ENCODE measurements around the gene OPTN.
A peak's percentile ranks its signal among the peaks of the same experiment; 100 is the strongest.
"Not testable (repeated sequence)": the region's sequence is repeated elsewhere in the genome, so short reads cannot be mapped to it uniquely, and the experiment has no call there.

OPTN gene

DNA sequence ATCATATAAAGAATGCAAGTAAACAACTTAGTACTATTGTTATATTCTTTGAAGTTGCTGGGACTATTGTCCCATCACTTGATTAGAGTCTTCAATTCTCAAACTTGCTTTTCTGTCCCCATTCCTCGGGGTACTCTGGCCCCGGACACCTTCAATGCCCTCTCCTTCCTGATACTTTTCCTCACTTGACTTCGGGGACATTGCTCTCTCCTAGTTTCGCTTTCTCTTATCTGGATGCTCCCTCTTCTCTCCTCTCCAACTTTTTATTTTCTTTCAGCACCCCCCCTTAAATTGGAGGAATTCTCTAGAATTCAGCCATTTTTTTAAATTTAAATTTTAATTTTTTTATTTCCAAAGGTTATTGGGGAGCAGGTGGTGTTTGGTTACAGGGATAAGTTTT is 10.6 kb upstream of the OPTN start:
- DNase-seq (ENCODE audit: low spot score) (no peak), FAIRE-seq (no peak)

DNA sequence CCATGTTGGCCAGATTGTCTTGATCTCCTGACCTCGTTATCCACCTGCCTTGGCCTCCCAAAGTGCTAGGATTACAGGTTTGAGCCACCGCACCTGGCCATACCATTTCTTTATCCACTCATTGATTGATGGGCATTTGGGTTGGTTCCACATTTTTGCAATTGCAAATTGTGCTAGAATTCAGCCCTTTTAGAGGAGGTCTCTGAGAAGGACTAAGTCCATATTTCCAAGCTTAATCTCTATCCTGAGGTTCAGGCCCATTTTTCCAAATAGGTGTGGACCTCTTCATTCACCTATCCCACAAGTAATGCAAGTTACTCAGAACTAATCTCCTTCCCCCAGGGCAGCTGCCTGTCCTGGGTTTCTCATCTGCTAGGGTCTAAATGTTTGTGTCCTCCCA is 9.7 kb upstream of the OPTN start:
- FAIRE-seq (no peak), DNase-seq (ENCODE audit: low spot score) (no peak)

DNA sequence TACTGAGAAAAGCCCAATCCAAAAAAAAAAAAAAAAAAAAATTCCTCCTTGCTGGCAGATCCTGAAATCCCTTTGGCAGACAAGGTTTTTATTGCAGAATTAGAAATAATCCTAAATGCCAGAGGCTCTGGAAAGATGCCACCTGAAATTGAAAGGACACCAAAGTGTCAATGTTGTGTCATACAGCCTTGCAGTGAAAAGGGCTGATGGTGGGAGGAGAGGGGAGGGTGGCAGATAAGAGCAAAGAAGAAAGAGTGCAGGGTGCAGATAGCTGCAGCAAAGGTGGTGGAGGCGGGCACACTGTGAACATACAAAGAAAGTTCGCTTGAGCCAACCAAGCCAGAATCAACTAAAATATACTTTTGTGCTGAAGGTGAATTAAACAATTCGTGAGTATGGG is 8.2 kb upstream of the OPTN start:
- FAIRE-seq = no peak
- DNase-seq (ENCODE audit: low spot score) = no peak

DNA sequence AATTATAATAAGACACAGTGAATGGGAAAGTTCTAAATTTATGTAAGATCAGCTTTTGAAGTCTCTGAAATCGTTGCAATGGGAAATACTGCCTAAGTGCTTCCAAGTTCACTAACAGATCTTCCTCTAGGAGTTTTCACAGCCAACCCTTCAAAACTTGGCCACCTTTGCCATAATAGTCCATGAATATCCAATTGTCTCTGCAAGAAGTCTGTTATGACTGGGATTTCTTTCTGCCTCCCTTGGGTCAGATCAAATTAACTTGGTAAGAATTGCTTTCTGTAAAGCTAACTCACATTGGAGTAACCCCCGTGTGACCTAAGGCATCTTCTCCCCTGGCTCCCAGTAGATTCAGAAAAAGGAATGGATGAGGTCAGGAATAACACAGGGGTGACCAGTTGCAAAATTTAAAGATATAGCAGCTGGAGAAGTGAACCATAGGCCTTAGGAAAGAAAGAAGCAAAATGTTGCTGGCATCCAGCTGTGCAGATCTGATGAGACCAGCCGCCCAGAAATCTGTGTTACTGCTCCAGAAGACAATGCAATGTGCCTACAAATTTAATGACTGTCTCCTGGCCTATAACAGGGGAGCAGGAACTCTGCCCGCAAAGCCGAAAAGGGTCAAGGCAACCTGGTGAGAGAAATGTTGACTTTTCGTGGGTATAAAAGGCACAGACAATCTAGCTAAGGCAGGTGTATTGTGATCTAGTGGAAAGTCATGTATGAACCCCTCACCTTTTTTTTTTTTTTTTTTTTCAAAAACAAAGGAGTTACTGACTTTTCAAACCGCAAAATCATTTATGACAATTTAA is 7.5 kb upstream of the OPTN start:
- DNase-seq (ENCODE audit: low spot score) = no peak

DNA sequence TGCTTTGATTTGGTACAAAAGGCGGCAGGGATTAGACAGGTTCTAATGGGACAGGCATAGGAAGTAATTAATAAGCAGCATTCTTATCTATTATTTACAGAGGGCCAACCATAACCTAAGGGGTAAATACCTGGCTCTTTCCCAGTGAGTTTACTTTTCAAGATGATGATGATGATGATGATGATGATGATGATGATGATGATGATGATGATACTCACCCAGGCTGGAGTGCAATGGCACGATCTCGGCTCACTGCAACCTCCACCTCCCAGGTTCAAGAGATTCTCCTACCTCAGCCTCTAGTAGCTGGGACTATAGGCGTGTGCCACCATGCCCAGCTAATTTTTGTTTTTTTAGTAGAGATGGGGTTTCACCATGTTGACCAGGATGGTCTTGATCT is 5.9 kb upstream of the OPTN start:
- DNase-seq (ENCODE audit: low spot score); FAIRE-seq: not testable (repeated sequence)

More for the DNA sequence above, 7.5 kb upstream of the OPTN start:
- FAIRE-seq = no peak

DNA sequence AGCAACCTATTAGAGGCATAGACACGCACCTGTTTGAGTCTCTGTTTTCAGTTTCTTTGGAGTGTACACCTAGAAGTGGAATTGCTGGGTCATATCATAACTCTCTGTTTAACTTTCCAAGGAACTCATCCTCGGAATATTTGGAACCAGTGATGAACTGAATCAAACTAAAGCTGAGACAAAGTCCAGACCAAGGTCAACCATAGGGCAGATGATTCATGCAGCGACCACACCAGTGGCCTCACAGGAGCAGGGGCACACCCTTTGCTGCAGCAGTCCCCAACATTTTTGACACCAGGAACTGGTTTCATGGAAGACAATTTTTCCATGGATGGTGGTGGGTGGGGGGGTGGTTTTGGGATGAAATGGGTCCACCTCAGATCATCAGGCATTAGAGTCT is 4.9 kb upstream of the OPTN start:
- FAIRE-seq (no peak), DNase-seq (ENCODE audit: low spot score) (no peak)

DNA sequence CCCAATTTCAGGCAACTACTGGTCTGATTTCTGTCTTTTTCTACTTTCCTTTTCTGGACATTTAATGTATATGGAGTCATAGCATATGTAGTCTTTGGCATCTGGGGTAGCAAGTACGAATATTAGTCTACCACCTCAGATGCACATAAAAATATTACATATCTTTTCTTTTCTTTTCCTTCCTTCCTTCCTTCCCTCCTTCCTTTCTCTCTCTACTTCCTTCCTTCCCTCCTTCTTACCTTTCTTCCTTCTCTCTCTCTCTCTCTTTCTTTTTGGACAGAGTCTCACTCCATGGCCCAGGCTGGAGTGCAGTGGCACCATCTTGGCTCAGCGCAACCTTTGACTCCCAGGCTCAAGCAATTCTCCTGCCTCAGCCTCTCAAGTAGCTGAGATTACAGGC is 4.0 kb upstream of the OPTN start:
- FAIRE-seq = no peak
- no peak for DNase-seq (ENCODE audit: low spot score)

DNA sequence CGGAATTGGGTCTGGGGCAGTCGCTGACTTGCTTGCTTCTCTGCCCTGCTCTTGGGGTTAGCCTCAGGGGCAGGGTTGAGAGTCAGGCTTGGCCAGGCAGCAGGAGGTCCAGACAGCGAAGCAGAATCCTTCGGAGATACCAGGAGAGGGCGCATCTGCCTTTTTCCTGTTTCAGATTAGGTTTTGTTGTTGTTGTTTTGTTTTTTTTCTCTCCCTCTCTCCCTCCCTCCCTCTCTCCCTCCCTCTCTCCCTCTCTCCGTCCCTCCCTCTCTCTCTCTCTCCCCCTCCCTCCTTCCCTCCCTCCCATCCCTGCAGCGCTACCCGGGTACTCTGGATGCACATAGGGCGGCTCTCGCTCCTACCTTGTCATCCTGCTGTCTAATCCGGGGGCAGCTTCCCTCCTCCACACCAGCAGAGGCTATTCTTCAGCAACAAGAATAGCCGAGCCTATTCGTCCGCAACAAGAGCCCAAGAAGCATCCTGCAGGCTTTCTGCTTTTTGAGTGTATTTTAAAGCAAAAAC is 758 bp upstream of the OPTN start:
- DNase-seq (ENCODE audit: low spot score) = peak; percentile 53
- FAIRE-seq = no peak

DNA sequence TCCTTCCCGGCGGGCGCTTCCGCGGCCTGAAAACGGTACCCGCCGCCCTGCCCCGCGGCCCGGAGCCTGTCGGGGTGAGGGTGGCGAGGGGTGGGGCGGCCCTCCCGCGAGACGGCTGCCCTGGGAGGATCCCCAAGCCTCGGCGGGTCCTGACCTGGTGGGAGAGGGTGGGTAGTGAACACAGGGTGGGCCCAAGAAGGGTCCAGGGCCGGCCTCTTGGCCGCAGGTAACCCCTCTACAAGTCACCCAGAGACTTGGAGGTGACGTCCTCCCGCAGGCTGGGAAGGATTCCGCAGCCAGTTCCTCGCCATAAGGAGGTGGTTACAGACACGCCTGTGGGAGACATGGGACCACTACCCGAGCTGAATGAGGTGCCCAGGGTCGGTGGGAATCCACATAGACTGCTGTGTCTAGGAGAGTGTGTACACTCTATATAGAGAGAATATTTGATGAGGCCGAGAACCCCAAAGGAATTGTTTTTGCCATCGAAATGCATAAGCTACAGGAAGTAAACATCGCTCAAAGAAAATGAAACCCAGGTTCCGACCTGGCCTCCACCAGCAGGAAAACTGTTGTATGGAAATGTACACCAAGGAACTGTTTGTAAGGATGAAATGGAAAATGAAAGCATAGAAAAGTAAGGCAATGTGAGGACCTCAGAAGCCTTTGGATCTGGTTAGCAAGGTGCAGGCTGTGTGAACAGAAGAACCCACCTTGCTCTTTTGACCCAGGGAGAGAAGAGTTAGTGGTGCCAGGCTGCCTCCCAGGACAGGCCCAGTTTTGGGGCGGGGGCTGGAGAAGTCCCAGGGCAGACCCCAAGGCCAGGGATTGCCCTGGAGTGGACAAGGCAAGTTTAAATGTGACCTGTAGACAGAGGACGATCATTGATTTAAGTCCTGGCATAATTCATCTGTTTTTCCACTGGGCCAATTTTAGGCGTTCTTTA is 659 bp downstream of the OPTN start:
- FAIRE-seq (no peak), DNase-seq (ENCODE audit: low spot score) (no peak)

DNA sequence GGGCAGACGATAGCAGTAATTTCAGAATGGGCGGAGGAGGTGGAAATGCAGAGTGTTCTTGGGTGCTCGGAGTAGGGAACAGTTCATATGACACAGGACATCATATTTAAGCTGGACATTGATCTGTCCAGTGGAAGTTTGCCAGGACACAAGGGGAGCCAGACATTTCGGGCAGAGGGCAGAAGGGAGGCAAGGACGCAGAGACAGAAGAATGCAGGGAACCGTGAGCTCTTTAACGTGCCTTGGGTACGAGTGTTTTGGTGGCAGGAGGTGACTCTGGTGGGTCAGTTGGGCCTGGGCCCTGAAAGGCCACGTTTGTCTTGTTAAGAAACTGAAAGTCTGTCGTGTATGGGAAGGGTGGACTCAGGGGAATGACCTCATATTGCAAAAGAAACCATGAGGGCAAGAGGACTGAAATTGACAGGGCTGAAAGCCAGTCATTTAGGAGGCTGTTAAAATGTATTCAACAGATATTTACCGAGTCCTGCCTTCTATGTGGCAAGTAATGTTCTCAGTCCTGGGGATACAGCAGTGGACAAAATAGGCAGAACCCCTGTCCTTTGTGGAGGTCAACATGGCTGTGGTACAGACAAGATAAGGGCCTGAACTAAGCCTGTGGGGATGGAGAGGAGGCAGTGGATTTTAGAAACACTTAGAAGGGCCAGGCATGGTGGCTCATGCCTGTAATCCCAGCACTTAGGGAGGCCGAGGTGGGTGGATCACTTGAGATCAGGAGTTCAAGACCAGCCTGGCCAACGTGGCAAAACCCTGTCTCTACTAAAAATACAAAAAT is 2.2 kb downstream of the OPTN start:
- DNase-seq (ENCODE audit: low spot score) (peak; percentile 36), FAIRE-seq (no peak)

DNA sequence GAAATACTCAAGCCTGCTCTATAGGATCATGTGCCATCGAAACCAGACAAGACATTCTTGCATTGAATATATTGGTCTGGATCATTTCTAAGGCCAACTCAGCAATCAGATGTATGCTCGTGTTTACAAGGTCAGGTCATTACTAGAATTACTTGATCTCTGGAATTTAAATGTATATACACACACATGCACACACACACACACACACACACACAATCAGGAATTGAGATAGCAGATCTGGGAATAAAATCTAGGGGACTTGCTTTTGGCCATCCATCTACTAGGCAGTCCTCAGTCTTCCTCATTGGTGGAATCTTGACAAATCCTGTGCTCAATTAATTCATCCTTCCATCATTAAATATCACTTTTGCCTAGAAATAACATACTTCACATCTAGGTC is 3.6 kb downstream of the OPTN start:
- no peak for FAIRE-seq
- no peak for DNase-seq (ENCODE audit: low spot score)

DNA sequence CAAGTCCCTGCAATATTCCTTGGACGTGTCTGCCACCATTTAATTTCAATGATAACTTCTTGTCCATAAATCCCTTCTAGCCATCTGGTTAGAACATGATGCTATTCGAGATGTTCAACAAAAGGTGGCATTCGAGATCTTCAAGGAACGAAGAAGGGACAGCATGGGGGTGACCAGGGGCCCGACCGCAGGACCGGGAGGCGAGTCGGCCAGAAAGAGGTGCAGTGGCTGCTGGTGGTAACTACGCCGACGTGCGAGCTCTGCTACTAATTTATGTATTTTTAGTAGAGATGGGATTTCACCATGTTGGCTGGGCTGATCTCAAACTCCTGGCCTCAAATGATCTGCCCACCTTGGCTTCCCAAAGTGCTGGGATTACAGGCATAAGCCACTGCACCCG is 4.7 kb downstream of the OPTN start:
- FAIRE-seq (no peak), DNase-seq (ENCODE audit: low spot score) (no peak)

DNA sequence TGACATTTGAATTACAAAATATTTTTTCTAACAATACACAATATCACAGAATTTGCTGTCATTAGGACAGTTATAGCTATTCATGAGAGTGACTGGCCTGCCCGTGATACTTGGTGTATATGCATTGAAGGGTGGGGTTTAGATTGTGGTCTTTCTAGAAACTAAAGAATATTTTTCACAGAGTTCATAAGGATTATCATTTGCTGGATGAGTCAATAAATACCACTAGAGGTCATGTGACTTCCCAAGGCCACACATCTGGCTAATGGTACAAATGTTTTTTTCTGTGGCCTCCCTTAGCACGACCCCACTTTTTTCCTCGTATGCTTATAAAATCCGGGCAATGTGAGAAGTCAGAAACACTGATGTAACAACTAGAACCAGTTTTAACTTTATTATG is 5.2 kb downstream of the OPTN start:
- no peak for FAIRE-seq

DNA sequence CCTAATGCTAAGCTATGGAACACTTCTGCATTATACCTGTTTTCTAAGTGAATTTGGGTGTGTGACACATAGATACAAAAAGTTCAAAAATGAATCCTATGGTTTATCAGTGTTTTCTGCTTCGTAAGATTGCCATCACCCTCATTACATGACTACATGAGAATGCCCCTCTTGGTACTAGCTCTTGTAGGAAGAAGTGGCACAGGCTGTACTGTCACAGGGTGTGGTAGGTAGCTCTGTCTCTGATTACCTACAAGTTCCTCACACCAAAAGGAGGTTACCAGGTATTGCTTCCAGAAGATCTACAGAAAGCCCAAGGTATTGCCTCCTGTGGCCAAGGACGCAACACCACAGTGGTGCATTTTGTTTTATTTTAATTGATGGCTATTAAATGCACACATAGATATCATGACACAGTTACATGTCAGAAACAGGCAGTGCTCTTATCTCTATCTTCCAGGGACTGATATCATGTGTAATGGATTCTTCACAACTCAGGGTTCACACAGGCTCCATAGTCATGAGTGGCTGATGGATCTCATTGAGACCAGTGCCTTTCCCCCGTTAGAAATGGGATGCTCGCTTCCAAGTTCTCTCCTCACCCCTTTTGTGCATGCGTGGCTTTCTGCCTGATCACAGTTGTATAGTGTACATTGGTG is 6.6 kb downstream of the OPTN start:
- FAIRE-seq (no peak), DNase-seq (ENCODE audit: low spot score) (no peak)

More for the DNA sequence above, 5.2 kb downstream of the OPTN start:
- no peak for DNase-seq (ENCODE audit: low spot score)

DNA sequence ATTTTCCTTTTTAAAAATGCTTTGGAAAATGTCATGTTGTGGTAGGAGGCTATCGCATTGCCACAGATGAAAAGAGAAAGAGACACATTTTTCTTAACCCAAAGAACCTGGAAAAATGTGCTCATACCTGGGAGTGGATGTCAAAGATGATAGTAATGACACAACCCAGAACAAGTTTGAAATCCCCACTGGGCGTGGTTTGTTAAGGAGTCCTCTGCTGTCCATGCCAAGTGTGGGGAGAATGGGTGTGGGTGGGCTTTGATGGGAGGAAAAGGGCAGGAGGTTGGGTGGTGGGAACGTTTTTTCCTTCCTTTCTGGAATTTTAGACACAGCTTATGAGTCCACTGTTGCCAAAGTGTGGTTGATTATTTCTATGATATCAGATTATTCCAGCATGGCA is 10.9 kb downstream of the OPTN start:
- DNase-seq (ENCODE audit: low spot score) = no peak
- FAIRE-seq = no peak

DNA sequence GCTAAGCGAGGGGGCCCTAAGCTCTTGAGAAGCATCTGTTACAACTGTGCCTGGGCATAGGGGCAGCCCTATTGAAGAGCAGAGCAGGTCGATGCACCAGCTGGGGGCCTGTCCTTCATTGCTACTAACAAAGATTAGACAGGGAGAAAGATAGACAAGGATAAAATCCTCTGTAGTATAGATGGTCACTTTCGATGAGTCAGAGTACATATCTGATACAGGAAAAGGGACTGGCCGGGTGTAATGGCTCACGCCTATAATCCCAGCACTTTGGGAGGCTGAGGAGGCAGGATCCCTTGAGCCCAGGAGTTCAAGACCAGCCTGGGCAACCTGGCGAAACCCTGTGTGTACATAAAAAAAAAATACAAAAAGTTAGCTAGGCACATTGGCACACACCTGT is 13.6 kb downstream of the OPTN start:
- FAIRE-seq = no peak
- DNase-seq (ENCODE audit: low spot score) = no peak

DNA sequence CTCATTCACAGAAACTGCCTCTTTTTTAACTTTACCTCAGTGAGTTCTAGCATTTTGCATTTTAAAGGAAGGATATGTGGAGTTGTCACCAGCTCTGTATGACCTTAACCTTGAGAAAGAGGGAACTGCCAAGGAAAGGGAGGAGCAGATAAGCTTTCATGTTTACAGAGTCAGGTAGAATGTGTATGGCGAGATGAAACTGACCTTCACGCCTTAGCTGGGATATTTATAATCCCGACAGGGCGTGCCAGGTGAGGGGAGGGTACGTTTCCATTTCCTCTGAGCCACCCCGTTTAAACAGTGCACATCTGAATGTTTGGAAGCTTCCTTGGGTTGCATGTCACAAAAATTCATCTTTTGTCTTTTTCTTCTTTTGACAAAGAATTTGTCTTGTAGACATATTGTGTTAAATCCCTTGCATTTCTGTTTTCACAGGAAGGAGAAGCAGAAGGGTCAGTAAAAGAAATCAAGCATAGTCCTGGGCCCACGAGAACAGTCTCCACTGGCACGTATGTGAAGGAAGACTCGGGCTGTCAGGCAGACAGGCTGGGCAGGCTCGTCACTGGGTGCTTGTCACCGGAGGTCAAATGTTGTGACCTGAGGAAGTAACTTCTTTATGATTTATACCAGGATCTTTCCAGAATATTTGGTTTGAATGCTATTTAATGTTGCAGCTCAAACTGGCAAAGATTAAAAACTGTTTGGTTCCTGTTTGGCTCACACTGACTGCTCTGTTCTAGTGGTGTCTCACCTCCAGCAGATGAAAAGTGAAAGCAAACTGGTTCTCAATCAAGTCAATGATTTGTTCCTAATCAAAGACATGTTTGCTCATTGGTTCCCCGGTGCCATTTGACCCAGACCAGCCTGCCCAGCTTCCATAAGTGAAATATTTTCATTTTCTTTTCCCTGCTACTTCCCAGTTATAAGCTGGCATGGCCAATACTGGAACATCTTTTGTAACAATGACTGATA is 16.2 kb downstream of the OPTN start:
- FAIRE-seq (no peak), DNase-seq (ENCODE audit: low spot score) (no peak)

DNA sequence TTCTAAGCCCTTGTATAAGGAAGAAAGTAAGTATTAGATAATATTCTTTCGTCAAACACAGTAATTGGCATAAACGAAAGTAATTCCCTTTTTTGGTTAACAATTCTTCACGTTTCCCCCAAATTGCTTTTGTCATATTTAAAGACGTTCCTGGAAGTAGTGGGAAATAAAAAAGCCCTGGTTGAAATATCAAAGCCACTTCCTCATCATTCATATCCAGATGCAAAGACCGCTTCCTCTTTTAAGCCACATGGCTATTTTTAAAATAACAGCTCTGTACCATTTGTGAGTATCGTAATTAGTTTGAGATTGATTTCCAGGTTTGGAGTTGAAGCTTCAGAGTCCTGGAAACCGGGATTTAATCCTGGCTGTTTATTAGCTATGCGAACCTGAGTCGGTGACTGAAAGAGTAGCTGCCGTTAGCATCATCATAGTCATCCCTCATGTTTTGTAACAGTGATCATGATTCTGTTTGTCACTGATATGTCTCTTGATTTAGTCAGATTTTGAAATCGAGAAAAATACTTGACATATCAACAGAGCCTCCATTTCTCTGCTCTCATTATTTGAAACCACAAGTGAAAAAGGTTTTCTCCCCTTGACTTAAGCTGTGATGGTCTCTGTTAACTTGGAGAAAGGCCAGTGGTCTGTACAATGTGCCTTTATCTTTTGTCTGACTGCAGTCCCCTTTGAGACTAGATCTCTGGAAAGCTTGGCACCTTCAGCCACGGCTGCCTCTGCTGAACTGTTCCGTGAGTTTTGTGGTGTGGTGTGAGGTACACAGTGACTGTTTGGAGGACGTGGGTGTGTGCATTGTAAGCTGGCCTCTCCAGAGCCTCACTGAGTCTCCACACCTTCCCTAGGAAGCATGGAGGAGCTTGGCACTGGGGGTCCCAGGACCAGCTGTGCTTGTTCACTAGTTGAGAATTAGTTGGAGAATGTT is 18.1 kb downstream of the OPTN start:
- no peak for FAIRE-seq

More for the DNA sequence above, 18.1 kb downstream of the OPTN start:
- no peak for DNase-seq (ENCODE audit: low spot score)
